ENCODE results near the gene FAM76B.

The FAM76B gene

DNA sequence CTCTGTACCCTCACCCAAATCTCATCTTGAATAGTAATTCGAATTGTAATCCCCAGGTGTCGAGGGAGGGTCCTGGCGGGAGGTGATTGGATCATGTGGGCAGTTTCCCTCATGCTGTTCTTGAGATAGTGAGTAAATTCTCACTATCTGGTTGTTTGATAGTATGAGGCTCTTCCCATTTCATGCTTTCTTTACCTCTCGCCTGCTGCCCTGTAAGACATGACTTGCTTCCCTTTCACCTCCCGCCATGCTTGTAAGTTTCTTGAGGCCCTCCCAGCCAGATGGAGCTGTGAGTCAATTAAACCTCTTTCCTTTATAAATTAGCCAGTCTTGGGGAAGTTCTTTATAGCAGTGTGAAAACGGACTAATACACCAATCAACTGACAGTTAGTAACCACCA lies 60.1 kb downstream of the FAM76B start:
- no peak for DNase-seq (ENCODE audit: low read depth)

DNA sequence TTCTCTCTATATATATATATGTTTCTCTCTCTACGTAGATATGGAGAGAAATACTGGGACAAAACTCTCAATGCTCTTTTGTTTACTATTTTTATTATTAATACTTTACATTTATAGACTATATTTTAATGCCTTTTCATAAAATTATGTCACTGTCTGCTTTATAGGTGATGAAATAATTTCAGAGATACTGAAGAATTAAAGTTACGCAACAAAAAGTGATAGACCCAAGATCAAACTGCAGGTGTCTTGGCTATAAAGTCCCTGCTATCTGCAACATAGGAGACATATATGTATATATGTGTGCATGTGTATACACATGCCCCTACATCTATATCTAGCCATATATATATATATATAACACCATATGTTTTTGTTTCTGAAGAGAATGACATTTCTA lies 60.8 kb downstream of the FAM76B start:
- no peak for DNase-seq (ENCODE audit: low read depth)

DNA sequence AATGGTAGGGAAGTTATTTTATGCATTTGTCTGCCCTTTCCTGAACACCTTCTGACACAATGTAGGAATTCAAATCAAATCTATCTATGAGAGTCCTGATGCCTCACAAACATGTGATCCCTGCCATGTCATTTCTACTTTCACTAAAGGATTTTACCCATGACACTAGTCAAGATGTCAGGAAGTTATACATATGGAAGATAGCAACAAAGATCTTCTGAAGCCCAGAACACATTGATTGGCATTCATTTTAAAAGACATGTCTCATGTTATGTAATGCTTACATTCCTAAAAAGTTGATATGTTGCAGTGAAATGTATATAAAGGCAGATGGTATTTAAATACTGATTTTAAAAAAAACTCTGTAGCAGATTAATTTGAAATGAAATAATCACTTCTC lies 61.5 kb downstream of the FAM76B start:
- DNase-seq (ENCODE audit: low read depth): no peak

DNA sequence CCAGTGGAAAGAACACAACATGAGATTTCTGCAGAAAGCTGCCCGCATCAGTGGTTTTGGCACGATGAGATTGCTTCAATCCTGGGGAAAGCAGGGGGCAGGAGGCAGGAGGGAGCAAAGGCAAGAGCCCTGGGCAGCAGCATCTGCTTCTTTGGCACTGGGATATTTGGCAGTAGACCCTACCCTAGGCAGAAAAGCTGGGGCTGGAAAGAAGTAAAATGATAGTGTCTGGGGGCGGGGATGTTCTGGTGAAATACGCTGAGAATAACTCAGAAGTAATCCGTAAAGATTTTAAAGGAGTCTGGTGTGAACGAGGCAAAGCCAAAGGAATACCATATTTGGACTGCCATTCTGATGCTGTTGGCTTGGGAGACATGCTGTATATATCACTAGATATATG lies 62.0 kb downstream of the FAM76B start:
- no peak for DNase-seq (ENCODE audit: low read depth)

DNA sequence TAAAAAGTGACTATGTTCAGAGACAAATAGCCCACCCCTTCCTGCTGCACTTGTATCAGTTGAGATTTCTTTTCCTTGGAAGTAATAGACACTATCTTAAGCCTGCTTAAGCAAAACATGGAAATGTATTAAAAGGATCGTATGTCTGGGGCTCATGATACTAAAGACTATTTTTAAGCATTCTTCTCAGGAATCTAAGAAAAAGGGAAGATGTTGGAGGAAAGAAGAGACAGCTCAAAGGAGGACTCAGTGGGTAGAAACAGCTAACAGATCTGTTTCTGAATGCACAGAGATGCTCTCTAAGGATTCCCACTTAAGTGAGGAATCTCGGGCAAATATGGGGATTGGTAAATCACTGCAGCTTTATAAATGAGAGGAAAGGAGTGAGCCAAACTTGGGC lies 62.5 kb downstream of the FAM76B start:
- DNase-seq (ENCODE audit: low read depth): no peak

DNA sequence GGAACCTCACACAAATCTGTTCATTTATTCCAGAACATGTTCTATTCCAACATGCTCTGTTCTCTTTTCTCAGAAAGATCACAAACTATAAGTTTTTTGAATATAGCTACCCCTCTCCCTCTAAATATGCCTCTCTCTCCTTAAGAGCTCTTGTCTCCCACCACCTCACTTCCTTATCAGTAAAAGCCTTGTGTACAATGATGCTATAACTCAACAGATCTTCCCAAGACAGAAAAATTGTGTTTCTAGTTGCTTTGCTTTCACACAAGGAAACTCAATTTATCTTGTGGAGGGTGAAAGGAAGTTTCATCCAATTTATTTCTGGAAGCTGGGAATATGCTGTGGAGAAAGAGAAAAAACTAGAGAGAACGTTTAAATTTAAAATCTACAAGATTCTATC lies 64.4 kb downstream of the FAM76B start:
- no peak for DNase-seq (ENCODE audit: low read depth)

DNA sequence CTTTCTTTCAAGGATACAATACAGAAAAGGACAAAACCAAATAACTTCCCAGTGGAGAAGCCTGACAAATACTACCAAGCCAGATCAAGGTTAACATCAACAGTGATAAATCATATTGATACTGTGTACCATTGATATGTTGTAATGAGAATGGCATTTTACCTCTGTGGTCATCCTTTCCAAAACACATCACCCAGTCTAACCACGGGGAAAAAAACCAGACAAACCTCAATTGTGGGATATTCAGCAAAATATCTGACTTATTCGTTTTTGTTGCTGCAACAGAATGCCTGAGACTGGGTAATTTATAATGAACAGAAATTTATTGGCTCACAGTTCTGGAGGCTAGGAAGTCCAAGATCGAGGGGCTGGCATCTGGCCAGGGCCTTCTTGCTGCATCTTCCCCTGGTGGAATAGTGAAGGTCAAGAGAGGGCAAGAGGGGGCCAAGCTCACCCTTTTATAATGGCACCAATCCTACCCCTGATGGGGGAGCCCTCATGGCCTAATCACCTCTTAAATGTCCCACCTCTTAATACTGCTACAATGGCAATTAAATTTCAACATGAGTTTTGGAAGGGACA lies 66.1 kb downstream of the FAM76B start:
- no peak for DNase-seq (ENCODE audit: low read depth)

DNA sequence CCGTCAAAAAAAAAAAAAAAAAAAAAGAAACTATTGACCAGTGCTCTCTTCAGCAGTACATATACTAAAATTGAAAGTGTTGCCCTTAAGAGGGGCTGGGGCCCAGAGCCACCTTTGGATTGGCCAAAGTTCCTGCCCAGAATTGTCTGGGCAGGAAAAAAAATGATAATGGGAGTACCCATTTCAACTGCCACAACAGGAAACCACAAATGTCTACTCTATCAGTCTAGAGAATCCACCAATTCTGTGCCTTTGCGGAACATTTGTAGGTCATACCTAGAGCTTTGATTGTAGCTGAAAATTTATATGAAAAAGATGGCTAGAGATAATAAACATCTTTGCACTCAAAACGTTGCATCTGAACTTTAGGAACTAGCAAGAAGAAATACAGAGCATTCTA lies 69.4 kb downstream of the FAM76B start:
- DNase-seq (ENCODE audit: low read depth): no peak
